GM12878 (cell line): ENCODE measurements around the gene HSD17B2. TPM values are rescaled to one million over a fixed set of nuclear protein-coding genes. Genes with fewer than 3 reads are reported as not detected.

Source experiments
- BCL11A ChIP-seq: IDR thresholded peaks from 2 replicates; pipeline ENCODE4 v1.6.1; 2011; ENCODE audit warnings: low read depth, low read length
- NBN ChIP-seq: fragments of 450-650 bp; IDR thresholded peaks from 2 replicates; pipeline ENCODE4 v1.6.1; 2016
- NR2C1 ChIP-seq: fragments of 450-650 bp; IDR thresholded peaks from 2 replicates; pipeline ENCODE4 v1.6.1; 2017; ENCODE audit warnings: antibody characterized with exemption, mild to moderate bottlenecking, moderate library complexity
- RAD21 ChIP-seq: IDR thresholded peaks from 2 replicates; pipeline ENCODE4 v1.6.1; 2011; ENCODE audit warnings: mild to moderate bottlenecking, low read depth, low read length, moderate library complexity; ENCODE audit not compliant: insufficient read depth
- SIN3A ChIP-seq: IDR thresholded peaks from 2 replicates; pipeline ENCODE4 v1.6.1; 2012; ENCODE audit warnings: low read depth, low read length, improper control_type of control experiment
- polyA plus RNA-seq, 11 experiments: library from polyadenylated mRNA; depleted of rRNA in 4 of 11; unstranded in 6 of 11; stranded (reverse) in 5 of 11; fragments of >200 nt; fragmentation: Nextera tagmentation in 4 of 11; fragmentation: Illumina TruSeq in 1 of 11; extraction: Ambion mirVana in 4 of 11; extraction: Trizol in 1 of 11; gene quantifications; 1 replicate in 1 of 11; 2 replicates in 10 of 11; pipeline versions ENCODE4 v1.2.1 to v1.2.3, GENCODE V29; 2011 to 2016; ENCODE audit warnings: inconsistent platforms in 2 of 11, missing spikeins in 2 of 11, low read depth in 1 of 11
- total RNA-seq, 4 experiments: library from RNA; depleted of rRNA in 3 of 4; stranded (reverse); fragments of >200 nt in 3 of 4; fragmentation: Illumina TruSeq in 1 of 4; extraction: Trizol in 1 of 4; gene quantifications; 2 replicates each; pipeline versions ENCODE4 v1.2.1 to v1.2.3, GENCODE V29; 2013 to 2021
- TF ChIP-seq, protein P1 (sequence below): fragments of 450-650 bp; IDR thresholded peaks from 2 replicates; pipeline ENCODE4 v1.6.1; 2016; ENCODE audit warnings: mild to moderate bottlenecking
- TF ChIP-seq, protein P2 (sequence below): fragments of 450-650 bp; IDR thresholded peaks from 2 replicates; pipeline ENCODE4 v1.6.1; 2017; ENCODE audit warnings: antibody characterized with exemption, mild to moderate bottlenecking, moderate library complexity
- TF ChIP-seq, protein P3 (sequence below): fragments of 450-650 bp; IDR thresholded peaks from 2 replicates; pipeline ENCODE4 v1.6.1; 2017; ENCODE audit warnings: mild to moderate bottlenecking
- TF ChIP-seq, protein P4 (sequence below): fragments of 450-650 bp; formaldehyde crosslinking; IDR thresholded peaks from 2 replicates; pipeline ENCODE4 v1.4.0; 2020; ENCODE audit warnings: mild to moderate bottlenecking, moderate library complexity

The HSD17B2 gene
- total and polyA plus RNA-seq, 10 of the 15 experiments (the other 5 are each of a cell fraction or from before 2014, with no cell fraction given) = not detected

GRCh38 chr16:82051656-82052055 lies 16.6 kb downstream of the HSD17B2 start (continued):
- TF ChIP-seq BCL11A (no peak), SIN3A (no peak), NBN (no peak), RAD21 (no peak), NR2C1 (no peak)
- TF ChIP-seq, protein P1, sequence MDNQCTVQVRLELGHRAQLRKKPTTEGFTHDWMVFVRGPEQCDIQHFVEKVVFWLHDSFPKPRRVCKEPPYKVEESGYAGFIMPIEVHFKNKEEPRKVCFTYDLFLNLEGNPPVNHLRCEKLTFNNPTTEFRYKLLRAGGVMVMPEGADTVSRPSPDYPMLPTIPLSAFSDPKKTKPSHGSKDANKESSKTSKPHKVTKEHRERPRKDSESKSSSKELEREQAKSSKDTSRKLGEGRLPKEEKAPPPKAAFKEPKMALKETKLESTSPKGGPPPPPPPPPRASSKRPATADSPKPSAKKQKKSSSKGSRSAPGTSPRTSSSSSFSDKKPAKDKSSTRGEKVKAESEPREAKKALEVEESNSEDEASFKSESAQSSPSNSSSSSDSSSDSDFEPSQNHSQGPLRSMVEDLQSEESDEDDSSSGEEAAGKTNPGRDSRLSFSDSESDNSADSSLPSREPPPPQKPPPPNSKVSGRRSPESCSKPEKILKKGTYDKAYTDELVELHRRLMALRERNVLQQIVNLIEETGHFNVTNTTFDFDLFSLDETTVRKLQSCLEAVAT = no peak
- TF ChIP-seq, protein P2, sequence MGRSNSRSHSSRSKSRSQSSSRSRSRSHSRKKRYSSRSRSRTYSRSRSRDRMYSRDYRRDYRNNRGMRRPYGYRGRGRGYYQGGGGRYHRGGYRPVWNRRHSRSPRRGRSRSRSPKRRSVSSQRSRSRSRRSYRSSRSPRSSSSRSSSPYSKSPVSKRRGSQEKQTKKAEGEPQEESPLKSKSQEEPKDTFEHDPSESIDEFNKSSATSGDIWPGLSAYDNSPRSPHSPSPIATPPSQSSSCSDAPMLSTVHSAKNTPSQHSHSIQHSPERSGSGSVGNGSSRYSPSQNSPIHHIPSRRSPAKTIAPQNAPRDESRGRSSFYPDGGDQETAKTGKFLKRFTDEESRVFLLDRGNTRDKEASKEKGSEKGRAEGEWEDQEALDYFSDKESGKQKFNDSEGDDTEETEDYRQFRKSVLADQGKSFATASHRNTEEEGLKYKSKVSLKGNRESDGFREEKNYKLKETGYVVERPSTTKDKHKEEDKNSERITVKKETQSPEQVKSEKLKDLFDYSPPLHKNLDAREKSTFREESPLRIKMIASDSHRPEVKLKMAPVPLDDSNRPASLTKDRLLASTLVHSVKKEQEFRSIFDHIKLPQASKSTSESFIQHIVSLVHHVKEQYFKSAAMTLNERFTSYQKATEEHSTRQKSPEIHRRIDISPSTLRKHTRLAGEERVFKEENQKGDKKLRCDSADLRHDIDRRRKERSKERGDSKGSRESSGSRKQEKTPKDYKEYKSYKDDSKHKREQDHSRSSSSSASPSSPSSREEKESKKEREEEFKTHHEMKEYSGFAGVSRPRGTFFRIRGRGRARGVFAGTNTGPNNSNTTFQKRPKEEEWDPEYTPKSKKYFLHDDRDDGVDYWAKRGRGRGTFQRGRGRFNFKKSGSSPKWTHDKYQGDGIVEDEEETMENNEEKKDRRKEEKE = no peak
- TF ChIP-seq, protein P3, sequence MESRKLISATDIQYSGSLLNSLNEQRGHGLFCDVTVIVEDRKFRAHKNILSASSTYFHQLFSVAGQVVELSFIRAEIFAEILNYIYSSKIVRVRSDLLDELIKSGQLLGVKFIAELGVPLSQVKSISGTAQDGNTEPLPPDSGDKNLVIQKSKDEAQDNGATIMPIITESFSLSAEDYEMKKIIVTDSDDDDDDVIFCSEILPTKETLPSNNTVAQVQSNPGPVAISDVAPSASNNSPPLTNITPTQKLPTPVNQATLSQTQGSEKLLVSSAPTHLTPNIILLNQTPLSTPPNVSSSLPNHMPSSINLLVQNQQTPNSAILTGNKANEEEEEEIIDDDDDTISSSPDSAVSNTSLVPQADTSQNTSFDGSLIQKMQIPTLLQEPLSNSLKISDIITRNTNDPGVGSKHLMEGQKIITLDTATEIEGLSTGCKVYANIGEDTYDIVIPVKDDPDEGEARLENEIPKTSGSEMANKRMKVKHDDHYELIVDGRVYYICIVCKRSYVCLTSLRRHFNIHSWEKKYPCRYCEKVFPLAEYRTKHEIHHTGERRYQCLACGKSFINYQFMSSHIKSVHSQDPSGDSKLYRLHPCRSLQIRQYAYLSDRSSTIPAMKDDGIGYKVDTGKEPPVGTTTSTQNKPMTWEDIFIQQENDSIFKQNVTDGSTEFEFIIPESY = no peak
- TF ChIP-seq, protein P4, sequence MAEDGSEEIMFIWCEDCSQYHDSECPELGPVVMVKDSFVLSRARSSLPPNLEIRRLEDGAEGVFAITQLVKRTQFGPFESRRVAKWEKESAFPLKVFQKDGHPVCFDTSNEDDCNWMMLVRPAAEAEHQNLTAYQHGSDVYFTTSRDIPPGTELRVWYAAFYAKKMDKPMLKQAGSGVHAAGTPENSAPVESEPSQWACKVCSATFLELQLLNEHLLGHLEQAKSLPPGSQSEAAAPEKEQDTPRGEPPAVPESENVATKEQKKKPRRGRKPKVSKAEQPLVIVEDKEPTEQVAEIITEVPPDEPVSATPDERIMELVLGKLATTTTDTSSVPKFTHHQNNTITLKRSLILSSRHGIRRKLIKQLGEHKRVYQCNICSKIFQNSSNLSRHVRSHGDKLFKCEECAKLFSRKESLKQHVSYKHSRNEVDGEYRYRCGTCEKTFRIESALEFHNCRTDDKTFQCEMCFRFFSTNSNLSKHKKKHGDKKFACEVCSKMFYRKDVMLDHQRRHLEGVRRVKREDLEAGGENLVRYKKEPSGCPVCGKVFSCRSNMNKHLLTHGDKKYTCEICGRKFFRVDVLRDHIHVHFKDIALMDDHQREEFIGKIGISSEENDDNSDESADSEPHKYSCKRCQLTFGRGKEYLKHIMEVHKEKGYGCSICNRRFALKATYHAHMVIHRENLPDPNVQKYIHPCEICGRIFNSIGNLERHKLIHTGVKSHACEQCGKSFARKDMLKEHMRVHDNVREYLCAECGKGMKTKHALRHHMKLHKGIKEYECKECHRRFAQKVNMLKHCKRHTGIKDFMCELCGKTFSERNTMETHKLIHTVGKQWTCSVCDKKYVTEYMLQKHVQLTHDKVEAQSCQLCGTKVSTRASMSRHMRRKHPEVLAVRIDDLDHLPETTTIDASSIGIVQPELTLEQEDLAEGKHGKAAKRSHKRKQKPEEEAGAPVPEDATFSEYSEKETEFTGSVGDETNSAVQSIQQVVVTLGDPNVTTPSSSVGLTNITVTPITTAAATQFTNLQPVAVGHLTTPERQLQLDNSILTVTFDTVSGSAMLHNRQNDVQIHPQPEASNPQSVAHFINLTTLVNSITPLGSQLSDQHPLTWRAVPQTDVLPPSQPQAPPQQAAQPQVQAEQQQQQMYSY (CRISPR knock-in tag) = no peak
